HG02763 (cell line): Measurements from ENCODE around the gene PRKAG2.

Source experiments
- ATAC-seq: cut with Tn5 transposase; IDR thresholded peaks from one replicate; pipeline ENCODE4 v1.9.1; 2021; ENCODE audit warnings: mild to moderate bottlenecking, moderate library complexity; ENCODE audit not compliant: unreplicated experiment

PRKAG2 gene

DNA sequence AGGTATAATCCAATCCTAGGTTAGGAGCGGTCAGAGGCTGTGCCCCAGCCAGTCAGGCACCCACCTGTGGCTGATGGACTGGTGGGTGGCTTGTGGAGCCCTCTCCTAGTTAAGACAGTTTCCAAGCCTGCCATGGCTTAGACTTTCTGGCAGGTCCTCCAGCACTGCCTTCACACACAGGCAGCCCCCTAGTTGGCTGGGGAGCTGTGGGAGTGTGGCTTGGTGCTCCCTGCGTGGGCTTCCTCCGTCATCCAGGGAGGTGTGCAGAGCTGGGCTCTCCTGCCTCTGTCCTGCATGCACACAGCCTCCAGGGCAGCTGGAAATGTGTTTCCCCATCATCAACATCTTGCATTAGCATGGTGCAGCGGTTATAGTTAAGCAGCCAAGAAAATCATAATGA is 273.0 kb downstream of the PRKAG2 start:
- ATAC-seq, result no peak

DNA sequence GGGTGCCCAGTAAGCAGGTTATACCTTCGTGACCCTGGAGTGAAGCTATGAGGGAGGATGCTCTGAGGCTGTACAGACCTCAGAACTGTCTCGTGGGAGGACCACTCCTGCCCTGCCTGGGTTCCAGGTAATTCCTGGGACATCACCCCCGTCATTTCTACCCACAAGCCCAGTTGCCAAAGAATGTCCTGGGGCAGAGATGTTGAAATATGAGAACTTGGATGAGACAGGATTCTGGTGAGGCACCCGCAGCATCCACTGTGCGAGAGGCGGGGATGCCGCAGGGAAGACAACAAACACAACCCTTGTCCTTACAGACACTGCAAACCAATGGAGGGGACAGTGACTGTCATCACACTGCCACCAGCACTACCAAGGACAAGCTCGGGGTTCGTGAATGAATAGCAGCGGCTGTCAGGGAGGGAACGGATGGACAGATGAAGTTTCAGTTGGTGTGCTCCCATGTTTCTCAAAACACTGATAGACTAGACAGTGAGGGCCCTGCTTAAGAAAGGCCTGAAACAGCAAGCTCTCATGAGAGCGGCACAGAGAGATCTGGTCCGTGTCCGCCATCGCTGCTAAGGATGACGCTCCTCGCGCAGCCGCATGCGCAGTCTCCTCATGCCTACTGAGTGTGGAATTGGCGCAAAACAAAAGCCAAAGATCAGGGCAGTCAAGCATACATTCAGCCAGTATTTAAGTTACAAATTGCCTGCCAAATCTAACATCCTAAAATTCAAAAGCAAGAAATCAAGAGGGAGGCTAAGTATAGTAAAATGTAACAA is 275.2 kb downstream of the PRKAG2 start:
- ATAC-seq, result no peak

DNA sequence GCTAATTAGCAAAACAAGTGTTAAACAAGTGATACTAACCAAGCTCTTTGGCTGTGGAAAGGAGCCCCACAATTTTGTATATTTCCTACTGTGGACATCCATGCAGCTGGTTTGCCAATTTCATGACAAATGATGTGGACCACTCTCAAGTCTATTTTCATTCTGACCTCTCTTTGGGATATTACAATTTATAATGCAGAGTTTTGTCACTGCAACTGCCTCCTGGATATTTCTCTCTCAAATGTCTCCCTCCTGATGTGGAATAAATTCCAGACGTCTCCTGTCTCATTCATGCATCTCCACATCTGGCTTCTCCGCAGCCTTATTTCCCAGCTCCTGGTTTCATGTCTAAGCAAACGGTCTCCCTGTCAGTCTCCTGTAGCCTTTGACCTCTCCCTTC is 276.6 kb downstream of the PRKAG2 start:
- ATAC-seq, result no peak

DNA sequence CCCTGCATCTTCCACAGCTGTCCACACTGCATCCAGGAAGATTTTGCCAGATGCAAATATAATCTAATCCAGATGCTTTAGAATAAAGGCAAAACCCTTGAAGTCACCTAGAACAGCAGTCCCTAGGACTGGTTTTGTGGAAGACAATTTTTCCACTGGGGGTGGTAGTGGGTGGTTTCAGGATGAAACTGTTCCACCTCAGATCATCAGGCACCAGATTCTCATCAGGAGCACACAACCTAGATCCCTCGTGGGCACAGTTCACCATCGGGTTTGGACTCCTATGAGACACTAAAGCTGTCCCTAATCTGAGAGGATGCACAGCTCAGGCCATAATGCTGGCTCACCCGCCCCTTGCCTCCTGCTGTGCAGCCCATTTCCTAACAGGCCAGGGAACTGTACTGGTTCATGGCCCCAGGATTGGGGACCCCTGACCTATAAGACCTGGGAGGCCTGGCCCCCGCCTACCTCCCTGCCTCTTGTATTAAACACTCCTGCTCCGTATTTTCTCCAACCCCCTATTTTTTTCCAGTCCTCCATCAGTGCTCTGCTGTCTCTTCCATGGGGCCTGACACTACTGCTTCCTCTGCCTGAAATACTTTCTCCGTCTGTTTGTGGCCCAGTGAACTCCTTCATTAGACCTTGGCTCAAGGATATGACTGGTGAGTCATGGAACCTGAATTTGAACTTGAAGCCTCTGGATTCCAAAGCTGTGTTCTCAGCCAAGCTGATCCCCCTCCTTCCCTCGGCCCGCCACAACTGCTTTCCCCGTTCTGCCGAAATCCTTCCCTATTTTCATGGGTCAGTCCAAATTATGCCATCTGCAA is 277.3 kb downstream of the PRKAG2 start:
- ATAC-seq, result no peak

DNA sequence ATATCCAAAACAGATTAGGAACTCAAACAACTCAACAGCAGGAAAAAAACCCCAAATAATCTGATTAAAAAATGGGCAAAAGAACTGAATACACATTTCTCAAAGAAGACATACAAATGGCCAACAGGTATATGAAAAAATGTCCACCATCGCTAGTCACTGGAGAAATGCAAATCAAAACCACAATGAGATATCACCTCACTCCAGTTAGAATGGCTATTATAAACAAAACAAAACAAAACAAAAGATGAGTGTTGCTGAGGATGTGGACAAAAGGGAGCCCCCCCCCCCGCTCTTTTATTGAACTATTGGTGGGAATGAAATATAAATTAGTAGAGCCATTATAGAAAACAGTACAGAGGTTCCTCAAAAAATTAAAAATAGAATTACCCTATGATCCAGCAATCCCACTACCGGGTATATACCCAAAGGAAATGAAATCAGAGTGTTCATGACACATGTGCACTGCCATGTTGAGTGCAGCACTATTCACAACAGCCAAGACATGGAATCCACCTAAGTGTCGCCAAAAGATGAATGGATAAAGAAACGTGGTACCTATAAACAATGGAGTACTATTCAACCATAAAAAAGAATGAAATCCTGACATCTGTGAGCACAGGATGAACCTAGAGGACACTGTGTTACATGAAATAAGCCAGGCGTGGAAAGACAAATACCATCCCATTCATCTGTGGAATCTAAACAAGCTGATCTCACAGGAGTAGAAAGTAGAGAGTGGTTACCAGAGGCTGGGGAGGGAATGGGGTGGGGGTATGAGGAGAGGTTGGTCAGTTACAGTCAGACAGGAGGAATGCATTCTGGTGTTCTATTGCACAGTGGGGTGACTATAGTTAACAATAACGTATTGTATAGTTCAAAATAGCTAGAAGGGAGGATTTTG is 279.1 kb downstream of the PRKAG2 start:
- ATAC-seq, result no peak

DNA sequence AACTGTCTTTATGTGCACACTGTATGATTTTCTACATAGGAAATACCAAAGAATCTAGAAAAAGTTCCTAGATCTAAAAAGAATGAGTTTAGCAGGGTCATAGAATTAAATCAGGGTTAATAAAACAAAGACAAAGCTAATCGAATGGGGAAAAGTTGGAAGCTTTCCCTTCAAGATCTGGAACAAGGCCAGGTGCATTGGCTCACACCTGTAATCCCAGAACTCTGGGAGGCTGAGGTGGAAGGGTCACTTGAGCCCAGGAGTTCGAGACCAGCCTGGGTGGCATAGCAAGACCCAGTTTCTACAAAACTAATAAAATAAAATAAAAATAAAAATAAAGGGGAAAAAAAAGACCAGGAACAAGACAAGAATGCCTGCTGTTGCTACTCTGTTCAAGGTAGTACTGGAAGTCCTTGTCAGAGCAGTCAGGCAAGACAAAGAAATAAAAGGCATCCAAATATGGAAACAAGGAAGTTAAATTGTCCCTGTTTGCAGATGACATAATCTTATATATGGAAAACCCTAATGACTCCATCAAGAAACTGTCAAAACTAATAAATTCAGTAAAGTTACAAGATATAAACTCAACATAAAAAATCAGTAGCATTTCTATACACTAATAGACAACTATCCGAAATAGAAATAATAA is 281.1 kb downstream of the PRKAG2 start:
- no peak for ATAC-seq

DNA sequence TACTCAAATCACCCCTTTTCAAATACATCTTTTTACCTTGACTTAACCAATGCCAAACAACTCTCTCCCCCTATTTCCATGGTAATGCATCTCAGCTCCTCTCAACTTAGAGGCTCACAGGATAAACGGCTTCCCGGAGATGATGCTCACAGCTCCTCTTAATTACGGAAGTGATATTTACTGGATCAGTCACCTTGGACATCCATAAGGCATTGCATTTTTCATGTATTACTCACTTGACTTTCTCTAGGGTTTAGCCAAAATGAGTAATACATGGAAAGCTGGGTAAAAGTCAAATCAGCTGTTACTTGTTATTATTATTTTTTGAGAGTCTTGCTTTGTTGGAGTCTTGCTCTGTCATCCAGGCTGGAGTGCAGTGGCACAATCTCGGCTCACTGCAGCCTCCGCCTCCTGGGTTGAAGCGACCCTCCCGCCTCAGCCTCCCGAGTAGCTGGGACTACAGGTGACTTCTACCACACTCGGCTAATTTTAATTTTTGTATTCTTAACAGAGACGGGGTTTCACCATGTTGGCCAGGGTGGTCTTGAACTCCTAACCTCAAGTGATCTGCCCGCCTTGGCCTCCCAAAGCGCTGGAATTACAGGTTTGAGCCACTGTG is 283.9 kb downstream of the PRKAG2 start:
- no peak for ATAC-seq

DNA sequence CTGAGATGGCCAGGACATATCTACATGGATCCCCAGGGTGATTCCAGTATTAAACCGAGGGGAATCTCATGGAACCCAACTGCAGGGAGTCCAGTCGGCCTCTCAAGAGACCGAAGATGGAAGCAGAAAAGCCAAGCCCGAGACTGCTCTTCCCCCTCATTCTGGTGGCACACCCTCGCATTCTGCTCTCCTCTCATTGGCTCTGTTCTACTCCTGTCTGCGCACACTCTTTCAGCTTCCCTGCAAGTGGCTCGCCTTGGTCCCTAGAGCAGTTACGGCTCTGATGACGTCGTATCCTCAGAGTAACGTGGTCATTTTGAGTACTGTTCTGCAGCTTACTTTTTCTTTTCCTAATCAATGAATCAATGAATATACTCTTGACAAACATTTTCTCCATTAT is 284.6 kb downstream of the PRKAG2 start:
- no peak for ATAC-seq

DNA sequence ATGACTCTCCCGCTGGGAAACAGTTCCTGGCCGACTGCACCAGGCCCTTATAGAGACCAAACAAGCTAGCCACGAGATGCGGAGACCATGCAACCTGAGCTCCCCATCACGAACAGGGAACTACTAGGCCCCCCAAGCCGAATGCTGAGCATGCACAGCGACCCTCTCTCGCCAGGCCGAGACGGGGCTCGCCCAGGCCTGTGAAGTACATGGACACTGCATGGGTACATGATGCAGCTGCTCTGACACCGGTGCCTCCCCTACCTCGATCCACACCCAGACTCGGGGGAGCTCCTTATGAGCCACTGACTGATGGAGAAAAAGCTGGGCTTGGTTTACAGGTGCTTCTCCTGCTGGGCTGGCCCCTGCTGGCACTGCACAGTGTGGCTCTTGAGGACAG is 285.0 kb downstream of the PRKAG2 start:
- no peak for ATAC-seq

DNA sequence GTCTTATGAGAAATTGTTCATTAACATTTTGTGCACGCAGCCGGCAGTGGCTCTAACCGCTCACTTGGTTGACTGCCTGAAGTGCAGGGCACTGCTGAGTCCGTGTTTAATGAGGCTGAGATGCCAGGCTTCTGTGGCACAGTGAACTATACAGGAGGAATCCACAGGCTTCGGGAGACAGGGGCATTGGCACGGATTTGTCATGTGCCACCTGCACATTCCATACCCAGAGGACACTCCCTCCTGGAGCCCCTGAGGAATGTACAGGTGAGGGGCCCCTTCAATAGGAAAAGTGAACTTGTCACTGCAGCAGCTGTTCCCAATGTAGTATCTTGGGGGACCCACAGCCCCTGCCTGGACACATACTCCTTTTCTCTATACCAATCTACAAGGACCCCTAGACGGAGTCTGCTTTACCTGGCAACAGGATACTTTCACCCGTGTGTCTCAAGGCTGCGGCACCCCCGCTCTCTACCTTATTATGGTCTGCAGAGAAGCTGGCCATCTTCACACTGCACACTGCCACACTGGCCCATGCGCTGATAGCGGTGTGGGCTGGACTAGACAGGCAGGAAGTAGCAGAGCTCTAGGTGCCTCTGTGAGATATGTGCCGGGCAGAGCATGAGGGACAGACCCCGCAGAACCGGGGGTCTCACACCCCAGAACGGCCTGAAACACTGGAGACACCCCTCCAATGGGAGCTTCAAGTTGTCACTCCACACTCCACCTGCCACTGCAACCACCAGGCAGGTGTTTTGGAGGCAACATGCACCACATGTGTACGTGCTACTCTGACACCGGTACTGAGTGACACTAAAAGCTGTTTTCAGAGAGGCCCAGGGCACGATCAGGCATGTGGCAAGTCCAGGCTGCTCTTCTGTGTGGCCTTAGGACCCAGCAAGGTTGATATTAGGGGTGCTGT is 285.8 kb downstream of the PRKAG2 start:
- no peak for ATAC-seq

DNA sequence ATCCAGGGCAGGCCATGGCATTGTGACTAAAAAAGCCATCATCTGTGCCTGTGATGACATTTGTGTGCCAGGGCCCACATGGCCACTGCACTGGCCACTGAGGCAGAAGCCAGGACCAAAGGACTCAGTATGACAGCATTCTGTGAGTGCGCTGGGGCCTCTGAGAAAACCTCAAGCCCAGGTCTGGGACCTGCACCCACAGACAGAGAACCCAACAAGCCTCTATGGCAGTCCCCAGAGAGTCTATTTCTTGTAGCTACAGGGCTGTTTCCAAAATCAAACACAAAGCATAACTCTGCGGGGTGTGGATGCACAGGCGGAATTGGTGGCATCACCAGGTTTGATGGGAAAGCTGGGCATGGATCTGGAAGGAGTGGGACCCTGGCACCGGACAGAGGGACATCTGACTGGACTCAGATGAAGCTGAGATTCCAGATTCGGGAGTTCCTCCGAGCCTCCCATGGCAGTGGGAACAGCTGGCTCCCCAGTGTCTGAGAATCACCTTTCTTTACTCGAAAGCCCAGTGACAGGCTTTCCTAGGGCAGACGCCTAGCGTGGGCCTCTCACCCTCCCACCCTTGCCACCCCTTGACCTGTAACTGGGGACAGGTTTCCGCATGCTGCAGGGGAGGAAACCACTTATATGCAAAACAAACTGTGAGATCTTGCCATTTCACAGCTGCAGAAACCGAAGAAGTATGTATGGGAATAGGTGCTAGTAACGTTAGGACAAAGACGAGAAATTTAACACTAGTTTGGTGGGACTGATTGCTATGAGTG is 286.7 kb downstream of the PRKAG2 start:
- peak; percentile 56 for ATAC-seq

DNA sequence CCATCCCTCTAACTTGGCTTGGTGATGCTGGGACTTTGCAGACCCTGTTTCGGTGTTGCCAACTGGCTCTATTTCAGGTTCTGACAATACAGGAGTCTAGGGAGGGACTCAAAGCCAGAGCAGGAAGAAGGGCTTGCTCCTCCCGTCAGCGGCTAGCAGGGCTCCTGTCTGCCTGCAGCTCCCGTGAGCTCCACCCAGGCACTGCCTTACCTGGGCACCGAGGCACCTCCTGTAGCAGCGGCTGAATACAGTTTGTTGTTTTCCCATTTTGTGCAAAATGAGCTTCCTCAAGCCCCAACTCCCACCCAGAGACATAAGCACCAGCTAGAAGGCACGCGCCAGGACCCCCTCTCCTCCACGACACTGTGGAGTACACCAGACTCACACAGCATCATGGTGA is 287.9 kb downstream of the PRKAG2 start:
- no peak for ATAC-seq

DNA sequence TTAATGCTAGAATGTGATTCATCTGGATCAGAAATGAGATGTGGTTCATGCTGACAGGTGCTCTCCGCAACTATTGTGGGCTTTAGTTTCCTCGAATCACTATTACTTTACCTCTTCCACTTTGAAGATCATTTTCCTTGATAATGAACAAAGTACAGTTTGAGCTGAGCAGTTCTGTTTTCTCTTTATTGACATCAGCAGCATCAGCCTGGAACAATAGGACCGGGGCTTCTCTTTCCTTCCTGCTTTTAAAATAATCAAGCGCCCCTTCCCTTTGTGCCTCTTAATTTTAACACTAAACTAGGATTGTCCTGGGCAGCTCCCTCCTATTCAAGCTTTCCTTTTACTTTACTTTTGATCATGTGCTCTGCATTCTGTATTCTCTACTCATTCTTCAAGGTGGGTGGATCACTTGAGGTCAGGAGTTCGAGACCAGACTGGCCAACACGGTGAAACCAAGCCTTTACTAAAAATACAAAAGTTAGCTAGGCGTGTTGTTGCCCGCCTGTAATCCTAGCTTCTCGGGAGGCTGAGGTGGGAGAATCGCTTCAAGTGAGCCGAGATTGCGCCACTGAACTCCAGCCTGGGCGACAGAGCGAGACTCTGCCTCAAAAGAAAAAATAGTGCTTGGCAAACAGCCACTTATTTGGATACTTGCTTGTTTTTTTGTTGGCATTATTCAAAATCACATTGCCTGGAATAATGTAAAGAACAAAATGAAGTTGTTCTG is 290.2 kb downstream of the PRKAG2 start:
- ATAC-seq, result no peak

DNA sequence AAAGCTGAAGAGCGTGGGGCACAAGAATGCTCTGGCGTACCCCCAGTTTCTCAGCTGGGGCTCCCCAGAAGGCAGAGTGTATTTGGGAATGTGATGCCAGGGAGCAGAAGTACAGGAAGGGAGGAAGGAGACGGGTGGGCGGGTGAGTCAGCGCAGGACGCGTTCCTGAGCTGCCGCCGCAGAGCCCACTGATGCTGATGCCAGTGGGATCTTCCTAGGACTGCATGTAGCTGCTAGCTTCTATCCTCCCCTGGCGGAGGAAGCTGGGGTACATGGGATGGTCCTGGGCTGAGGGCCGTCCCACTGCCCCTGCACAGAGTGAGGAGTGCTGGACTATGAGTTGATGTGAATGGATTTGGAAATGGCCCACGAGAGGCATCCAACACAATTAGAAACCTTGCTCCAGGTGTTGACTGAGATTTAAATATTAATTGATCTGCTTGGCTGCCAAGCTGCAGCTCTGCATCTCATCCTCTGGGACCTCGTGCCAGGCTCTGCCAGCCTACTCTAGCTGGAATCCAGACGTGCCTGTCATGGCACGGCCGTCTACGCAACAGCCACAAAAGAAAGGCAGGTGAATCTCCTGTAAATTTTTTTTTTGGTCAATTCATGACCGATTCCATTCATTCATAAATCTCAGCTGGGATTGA is 291.0 kb downstream of the PRKAG2 start:
- no peak for ATAC-seq

DNA sequence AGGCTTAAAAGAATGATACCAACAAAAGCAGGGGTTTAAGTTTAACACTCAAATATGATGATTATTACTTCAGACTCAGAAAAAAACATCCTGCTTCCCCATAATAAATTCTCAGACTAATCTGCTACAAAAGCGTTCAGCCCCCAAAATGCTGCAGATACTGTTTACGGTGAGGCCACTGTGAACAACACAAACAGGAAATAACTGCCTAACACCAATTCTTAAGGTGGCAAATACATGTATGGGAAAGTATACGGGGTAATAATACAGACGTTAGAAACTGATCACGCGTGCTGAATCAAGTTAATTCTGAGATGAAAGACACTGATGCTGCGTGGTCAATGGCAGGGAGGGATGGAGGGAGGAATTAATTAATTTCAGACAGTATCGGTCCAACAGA is 295.2 kb downstream of the PRKAG2 start:
- no peak for ATAC-seq

DNA sequence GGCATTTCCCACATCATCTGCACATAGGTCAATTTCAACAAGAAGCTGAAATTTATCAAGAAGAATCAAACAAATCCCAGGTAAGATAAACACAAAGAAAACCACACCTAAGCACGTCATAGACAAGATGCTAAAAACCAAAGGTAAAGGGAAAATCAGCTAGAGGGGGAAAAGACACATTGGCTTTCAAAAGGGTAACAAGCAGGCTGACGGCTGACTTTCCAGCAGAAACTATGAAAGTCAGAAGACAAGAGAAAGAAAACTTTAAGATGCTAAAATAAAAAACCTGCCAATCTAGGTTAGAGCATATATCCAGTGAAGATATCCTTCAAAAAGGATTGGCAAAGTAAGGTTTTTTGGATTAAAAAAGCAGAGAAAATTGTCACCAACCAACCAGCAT is 297.3 kb downstream of the PRKAG2 start:
- ATAC-seq, result no peak

DNA sequence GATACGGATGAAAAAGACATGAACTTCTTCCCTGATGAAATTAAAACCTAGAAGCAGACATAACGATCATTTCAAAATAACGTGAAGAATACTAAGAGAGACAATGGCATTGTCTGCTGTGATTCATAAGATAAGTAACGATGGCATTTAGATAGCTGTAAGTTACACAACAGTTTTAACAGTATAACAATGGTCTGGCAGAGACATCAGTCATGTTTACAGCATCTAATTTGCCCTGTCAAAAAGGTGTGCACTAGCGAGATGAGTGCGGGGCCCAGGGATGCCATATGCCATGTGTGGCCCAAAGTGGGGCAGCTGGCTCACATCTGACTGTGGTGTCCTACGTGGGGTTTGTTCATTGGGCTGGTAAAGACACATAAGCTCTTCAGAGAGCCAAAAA is 301.5 kb downstream of the PRKAG2 start:
- ATAC-seq, result no peak
